Measurements from ENCODE around the gene FOXO3. TPM values are rescaled to one million over a fixed set of nuclear protein-coding genes. Genes with fewer than 3 reads are reported as not detected.

FOXO3 gene
- total and polyA plus RNA-seq, 2 of the 8 experiments (the other 6 are each of a cell fraction or from before 2014, with no cell fraction given) = 13.1 to 19.3 TPM

- no peak overlapping the region for H3K18ac ChIP-seq (ENCODE audit: extremely low read depth, low read length)
- FAIRE-seq (no peak), DNase-seq (ENCODE audit: low read depth in 1 of 2, low spot score in 2 of 2) (no peak)
- no peaks in the 10 kb centered on the region for H3K23me2 ChIP-seq (ENCODE audit: low read depth, low read length)
- H3K9ac ChIP-seq (replicated peaks in 1 of 4; ENCODE audit: extremely low read depth in 1 of 4, low read depth in 3 of 4, low read length in 3 of 4) = no peak overlapping the region
- no peak overlapping the region for H4K8ac ChIP-seq (ENCODE audit: extremely low read depth, insufficient read depth, low read length)
- H3K56ac ChIP-seq (replicated peaks; ENCODE audit: insufficient read length, low read depth, low read length) = no peak overlapping the region
- peaks cover 0 to 20% of the 10 kb centered on the region in 2 experiments; a peak in 1 of 4 replicates for H3K79me2 ChIP-seq (ENCODE audit: control insufficient read depth in 1 of 2, insufficient read depth in 2 of 2, low read length in 2 of 2)
- no peak overlapping the region for H2BK120ac ChIP-seq (replicated peaks; ENCODE audit: low read depth, low read length)
- no peak overlapping the region for H3K4me3 ChIP-seq (ENCODE audit: extremely low read depth in 1 of 4, insufficient read depth in 2 of 4, low read depth in 3 of 4, low read length in 4 of 4)
- POLR2A ChIA-PET (ENCODE audit: partially characterized antibody) = no interaction called here
- H3K14ac ChIP-seq (ENCODE audit: insufficient read length) = no peak overlapping the region
- peaks cover 2% of the 10 kb centered on the region; the same call in 1 of the 2 replicates for H3K79me1 ChIP-seq (ENCODE audit: low read depth, low read length)
- no peak overlapping the region for H2BK5ac ChIP-seq (ENCODE audit: low read depth, low read length)
- peaks cover 0 to 6% (median 4%) of the 10 kb centered on the region in 4 experiments; a peak in 5 of 7 replicates for H3K4me1 ChIP-seq (replicated peaks in 1 of 4; ENCODE audit: control insufficient read depth in 3 of 4, insufficient read depth in 4 of 4, low read length in 3 of 4)
- no peak overlapping the region for H3K4ac ChIP-seq (replicated peaks; ENCODE audit: insufficient read length, low read depth, low read length)
- WGBS, 2 experiments (ENCODE audit: extremely low coverage in 1 of 2, insufficient coverage in 1 of 2, insufficient read length in 1 of 2, insufficient replicate concordance in 2 of 2, low coverage in 1 of 2, low lambda C conversion rate in 2 of 2, missing lambda C conversion rate in 1 of 2) = 86% methylated on average over 1 of the region's 1 CpG; no CpG with 5 or more reads in 1 of the 2 experiments
- H2BK12ac ChIP-seq (ENCODE audit: low read depth, low read length) = no peak overlapping the region
- no peak overlapping the region for H2AFZ ChIP-seq (ENCODE audit: low read length)
- no peak overlapping the region for H2BK15ac ChIP-seq (ENCODE audit: low read length)
- H3K9me3 ChIP-seq (ENCODE audit: insufficient read depth in 2 of 2, low read depth in 1 of 2, low read length in 1 of 2) = no peaks in the 10 kb centered on the region
- H3K27me3 ChIP-seq (replicated peaks in 1 of 4; ENCODE audit: control insufficient read depth in 3 of 4, extremely low read depth in 1 of 4, insufficient read depth in 3 of 4, low read length in 3 of 4) = no peaks in the 10 kb centered on the region
- H2BK20ac ChIP-seq (ENCODE audit: low read length) = no peak overlapping the region
- no peak overlapping the region for H2AK5ac ChIP-seq (ENCODE audit: low read depth, low read length)
- no peak overlapping the region for H3K4me2 ChIP-seq (ENCODE audit: insufficient read depth in 1 of 2, low read depth in 2 of 2, low read length in 2 of 2)
- H4K91ac ChIP-seq (replicated peaks; ENCODE audit: insufficient read length, low read length) = no peak overlapping the region
- H3K27ac ChIP-seq (ENCODE audit: low read depth, low read length) = no peak overlapping the region
- CTCF ChIA-PET (ENCODE audit: partially characterized antibody) = interaction anchor here (0.6 to 1.2 kb wide), 3 partner anchors 10 to 110 kb away, joined by 3 read pairs; no protein-coding TSS in a partner anchor
- no peak overlapping the region for H3K23ac ChIP-seq (ENCODE audit: insufficient read length)
- no peaks in the 10 kb centered on the region for H4K20me1 ChIP-seq (replicated peaks in 1 of 2; ENCODE audit: control insufficient read depth in 1 of 2, insufficient read depth in 2 of 2, low read length in 2 of 2)
- no peaks in the 10 kb centered on the region for H3K36me3 ChIP-seq (ENCODE audit: control insufficient read depth in 2 of 4, insufficient read depth in 4 of 4, low read length in 3 of 4)
- H4K5ac ChIP-seq (ENCODE audit: insufficient read length, low read depth, low read length) = no peak overlapping the region
- TF ChIP-seq TCF12 (IDR thresholded peaks at IDR 0.05; ENCODE audit: low read depth, low read length) = no peak
- TF ChIP-seq, protein P1, sequence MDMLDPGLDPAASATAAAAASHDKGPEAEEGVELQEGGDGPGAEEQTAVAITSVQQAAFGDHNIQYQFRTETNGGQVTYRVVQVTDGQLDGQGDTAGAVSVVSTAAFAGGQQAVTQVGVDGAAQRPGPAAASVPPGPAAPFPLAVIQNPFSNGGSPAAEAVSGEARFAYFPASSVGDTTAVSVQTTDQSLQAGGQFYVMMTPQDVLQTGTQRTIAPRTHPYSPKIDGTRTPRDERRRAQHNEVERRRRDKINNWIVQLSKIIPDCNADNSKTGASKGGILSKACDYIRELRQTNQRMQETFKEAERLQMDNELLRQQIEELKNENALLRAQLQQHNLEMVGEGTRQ (IDR thresholded peaks at IDR 0.05; ENCODE audit: low read length) = no peak
- no peak for TF ChIP-seq TAF7 (optimal IDR thresholded peaks at IDR 0.05; ENCODE audit: borderline replicate concordance, low read depth, low read length)
- no peak for TF ChIP-seq NRF1 (IDR thresholded peaks at IDR 0.05; ENCODE audit: low read depth, low read length)
- TF ChIP-seq JUND (IDR thresholded peaks at IDR 0.05; ENCODE audit: low read length) = no peak
- TF ChIP-seq SUZ12 (IDR thresholded peaks at IDR 0.05; ENCODE audit: low read length) = no peak
- TF ChIP-seq GABPA (IDR thresholded peaks at IDR 0.05; ENCODE audit: borderline replicate concordance, insufficient read depth, low read length) = no peak
- no peak for TF ChIP-seq BRCA1 (IDR thresholded peaks at IDR 0.05; ENCODE audit: low read depth, low read length)
- no peak for TF ChIP-seq SIRT6 (IDR thresholded peaks at IDR 0.05; ENCODE audit: low read length)
- TF ChIP-seq E2F6 (IDR thresholded peaks at IDR 0.05) = no peak
- TF ChIP-seq, protein P2, sequence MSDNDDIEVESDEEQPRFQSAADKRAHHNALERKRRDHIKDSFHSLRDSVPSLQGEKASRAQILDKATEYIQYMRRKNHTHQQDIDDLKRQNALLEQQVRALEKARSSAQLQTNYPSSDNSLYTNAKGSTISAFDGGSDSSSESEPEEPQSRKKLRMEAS (IDR thresholded peaks at IDR 0.05) = no peak
- TF ChIP-seq POLR2AphosphoS5 (IDR thresholded peaks at IDR 0.05; ENCODE audit: low read depth, low read length) = no peak
- TF ChIP-seq PHF8 (conservative IDR thresholded peaks at IDR 0.05; ENCODE audit: low read depth, low read length) = no peak
These were observed 89.6 kb downstream of the FOXO3 start for GRCh38 chr6:108650325-108650724.
